ENCODE data around the gene ENTPD1. TPM values are rescaled to one million over a fixed set of nuclear protein-coding genes. Genes with fewer than 3 reads are reported as not detected.
"Not testable (repeated sequence)": the region's sequence is repeated elsewhere in the genome, so short reads cannot be mapped to it uniquely, and the experiment has no call there.

Gene ENTPD1
- total RNA-seq, 1 donor from 2014 or later: 6.0 TPM

- intact Hi-C loops (cut with DNase I): loop anchor here (5.0 kb wide), 1 partner anchor 148 kb away; the partner anchor contains the start of gene TCTN3
- no peak for DNase-seq
- no peak for ATAC-seq (ENCODE audit: poor library complexity)
These were observed 84.7 kb downstream of the ENTPD1 start for GRCh38 chr10:95840681-95841080.

DNA sequence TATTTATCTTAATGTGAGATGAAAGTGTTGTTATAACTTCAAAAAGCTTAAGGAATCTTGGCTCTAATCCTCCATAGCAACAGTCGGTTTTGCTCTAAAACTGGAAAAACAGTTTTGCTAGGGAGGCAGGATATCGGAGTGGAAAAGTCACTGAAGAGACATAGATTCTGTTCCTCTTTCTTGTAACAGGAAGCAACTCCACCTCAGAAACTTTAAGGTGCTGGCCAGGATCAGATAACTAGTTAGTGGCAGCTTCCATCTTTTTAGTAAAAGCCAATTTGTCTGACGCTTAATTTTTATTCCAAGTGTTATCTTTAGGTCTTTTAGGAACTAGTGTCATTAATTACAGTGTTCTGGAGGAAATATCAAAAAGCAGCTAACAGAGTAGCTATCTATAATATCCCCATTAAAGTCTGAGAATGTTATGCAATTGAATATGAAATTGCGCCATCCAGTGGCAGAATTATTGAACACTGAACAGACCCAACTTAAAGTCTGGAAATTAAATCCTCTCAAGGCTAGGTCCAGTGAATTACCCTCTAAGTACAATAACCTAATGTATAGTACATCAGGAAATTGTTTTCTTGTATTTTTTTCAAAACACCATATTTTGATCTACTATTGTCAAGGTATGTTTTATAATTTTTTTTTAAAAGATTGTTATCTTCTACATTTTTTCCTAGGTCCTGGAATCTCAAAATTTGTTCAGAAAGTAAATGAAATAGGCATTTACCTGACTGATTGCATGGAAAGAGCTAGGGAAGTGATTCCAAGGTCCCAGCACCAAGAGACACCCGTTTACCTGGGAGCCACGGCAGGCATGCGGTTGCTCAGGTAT lies 85.9 kb downstream of the ENTPD1 start:
- no peak for DNase-seq
- ATAC-seq (ENCODE audit: poor library complexity): peak; percentile 73
- intact Hi-C loops (cut with DNase I): loop anchor here (5.0 kb wide), 1 partner anchor 150 kb away; the partner anchor contains the start of gene TCTN3

GRCh38 chr10:95845411-95845810 lies 89.4 kb downstream of the ENTPD1 start:
- DNase-seq (no peak), ATAC-seq (ENCODE audit: poor library complexity) (no peak)
- intact Hi-C loops (cut with DNase I): no loop called here

- intact Hi-C loops (cut with DNase I): no loop called here
- no peak for ATAC-seq (ENCODE audit: poor library complexity)
- no peak for DNase-seq
These were observed 91.0 kb downstream of the ENTPD1 start for GRCh38 chr10:95847007-95847406.

DNA sequence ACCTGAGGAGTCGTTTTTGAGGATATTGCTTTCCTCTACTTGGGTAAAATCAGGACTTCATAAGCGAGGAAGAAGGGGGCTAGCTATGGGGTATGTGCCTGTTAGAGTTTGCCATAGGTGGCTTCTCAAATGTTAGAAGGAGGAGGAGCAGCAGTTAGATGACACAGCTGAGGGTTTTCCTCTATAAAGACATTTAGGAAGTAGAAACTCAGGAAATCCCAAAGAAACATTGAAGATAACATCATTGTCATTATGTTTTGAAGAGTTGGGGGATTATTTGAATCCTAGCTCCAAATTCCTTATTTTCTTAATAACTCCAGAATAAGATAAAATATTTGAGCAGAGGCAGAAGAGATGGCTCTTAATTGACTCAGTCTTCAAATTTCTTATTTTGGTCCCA lies 92.9 kb downstream of the ENTPD1 start:
- ATAC-seq (ENCODE audit: poor library complexity) (no peak), DNase-seq (no peak)
- intact Hi-C loops (cut with DNase I): no loop called here

DNA sequence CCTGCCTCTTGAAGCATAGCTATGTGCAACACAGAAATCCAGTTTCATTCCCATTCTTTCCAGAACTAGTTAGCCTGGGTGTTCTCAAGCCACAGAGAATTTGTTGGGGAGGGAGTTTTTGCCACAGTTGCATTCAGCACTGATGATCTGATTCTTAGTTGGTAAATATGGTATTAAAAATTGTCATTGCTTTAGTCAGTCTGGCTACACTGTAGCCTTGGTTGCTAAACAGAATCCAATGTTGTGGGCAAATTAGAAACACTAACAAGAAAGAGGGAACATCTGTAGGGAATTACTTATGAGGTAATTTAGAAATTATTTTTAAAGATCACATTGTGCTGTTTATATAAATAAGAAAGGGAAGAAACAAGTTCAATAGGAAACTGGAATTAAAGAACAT lies 94.8 kb downstream of the ENTPD1 start:
- intact Hi-C loops (cut with DNase I): no loop called here
- DNase-seq (no peak), ATAC-seq (ENCODE audit: poor library complexity) (no peak)

DNA sequence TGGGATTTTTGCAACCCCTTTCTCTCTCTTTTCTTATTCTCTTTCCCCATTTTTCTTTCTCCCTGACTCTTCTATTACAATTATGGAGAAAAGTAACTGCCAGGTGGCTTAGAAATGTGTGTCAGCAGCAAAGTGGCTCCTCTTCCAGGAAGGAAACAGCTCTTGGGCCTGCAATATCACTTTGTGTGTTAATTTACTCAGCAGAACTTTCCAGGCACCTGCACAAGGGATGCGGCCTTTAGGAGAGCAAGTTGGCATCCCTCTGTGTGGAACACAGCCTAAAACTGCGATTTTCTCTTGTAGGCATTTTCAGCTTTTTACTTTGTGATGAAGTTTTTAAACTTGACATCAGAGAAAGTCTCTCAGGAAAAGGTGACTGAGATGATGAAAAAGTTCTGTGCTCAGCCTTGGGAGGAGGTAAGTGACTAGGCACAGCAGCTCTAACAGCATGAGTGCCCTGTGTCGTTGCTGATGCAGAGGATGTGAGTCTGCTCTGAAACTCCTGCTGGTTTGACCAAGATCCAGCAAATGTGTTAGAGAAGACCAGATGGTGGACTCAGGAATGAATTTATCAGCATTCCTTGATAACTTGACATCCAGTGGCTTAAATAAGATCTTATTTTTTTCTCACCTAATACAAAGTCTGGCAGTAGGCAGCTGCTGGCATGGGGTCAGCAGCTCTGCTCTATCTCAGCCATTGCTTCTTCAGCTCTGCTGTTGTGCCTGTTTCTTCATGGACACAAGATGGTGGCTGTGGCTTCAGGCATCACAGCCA lies 104.4 kb downstream of the ENTPD1 start:
- DNase-seq (no peak), ATAC-seq (ENCODE audit: poor library complexity) (no peak)

DNA sequence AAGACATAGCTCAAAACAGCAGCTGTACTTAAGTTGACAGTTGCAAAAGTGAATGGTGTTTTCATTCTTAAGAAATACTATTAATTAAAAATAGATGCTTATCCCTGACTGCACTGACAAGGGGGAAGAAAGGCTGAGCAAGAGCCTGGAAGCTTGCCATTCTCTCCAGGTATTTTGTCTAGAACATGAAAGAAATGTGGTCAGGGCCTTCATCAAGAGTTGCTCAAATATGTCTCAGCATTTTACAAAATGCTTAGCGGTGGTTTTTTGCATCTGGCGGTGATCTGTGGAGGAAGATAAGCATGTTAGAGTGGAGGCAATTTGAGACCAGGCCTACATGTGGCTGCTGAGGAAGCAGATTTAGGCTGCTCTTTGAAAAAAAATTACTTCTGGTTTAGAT lies 105.4 kb downstream of the ENTPD1 start:
- ATAC-seq (ENCODE audit: poor library complexity): no peak
- intact Hi-C loops (cut with DNase I): no loop called here
- DNase-seq: no peak

More for the DNA sequence above, 104.4 kb downstream of the ENTPD1 start:
- intact Hi-C loops (cut with DNase I): no loop called here

GRCh38 chr10:95864906-95865813 lies 109.2 kb downstream of the ENTPD1 start:
- intact Hi-C loops (cut with DNase I): no loop called here
- peak; percentile 87 for ATAC-seq (ENCODE audit: poor library complexity)
- DNase-seq: no peak

GRCh38 chr10:95865814-95866466 lies 110.0 kb downstream of the ENTPD1 start:
- DNase-seq (no peak), ATAC-seq (ENCODE audit: poor library complexity) (no peak)
- intact Hi-C loops (cut with DNase I): no loop called here

DNA sequence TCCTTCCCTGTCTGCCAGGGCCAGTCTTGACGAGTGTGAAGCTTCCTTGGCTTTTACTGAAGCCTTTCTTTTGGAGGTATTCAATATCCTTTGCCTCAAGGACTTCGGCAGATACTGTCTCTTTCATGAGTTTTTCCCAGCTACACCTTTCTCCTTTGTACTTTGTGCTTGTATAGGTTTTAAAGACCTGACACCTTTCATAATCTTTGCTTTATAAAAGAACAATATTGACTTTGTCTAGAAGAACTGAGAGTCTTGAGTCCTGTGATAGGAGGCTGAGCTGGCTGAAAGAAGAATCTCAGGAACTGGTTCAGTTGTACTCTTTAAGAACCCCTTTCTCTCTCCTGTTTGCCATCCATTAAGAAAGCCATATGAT lies 110.5 kb downstream of the ENTPD1 start:
- intact Hi-C loops (cut with DNase I): no loop called here
- DNase-seq (no peak), ATAC-seq (ENCODE audit: poor library complexity) (no peak)

- intact Hi-C loops (cut with DNase I): no loop called here
- ATAC-seq (ENCODE audit: poor library complexity): no peak
- no peak for DNase-seq
These were observed 111.9 kb downstream of the ENTPD1 start for GRCh38 chr10:95867866-95868265.

- no peak for ATAC-seq (ENCODE audit: poor library complexity)
- intact Hi-C loops (cut with DNase I): no loop called here
- no peak for DNase-seq
These were observed 116.3 kb downstream of the ENTPD1 start for GRCh38 chr10:95872158-95872711.

DNA sequence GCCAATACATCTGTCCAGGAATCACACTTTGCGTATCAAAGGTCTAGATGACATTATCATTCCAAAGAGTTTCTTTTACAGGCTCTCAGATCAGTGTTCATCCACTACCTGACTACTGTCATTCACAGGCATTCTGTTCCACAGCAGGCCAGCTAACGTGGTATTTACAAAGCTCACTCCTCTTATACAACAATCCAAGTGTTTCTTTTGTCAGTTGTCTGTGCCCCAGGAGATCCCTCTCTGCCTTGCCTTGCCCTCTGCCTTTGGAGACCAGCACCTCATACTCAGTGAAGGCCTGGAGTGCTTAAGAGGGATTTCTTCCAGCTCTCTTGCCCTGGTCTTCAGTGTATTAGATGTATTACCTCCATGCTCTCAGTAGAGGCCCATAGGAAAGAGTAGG lies 117.2 kb downstream of the ENTPD1 start:
- intact Hi-C loops (cut with DNase I): no loop called here
- ATAC-seq (ENCODE audit: poor library complexity) (no peak), DNase-seq (no peak)

- ATAC-seq (ENCODE audit: poor library complexity) (no peak), DNase-seq (no peak)
- intact Hi-C loops (cut with DNase I): no loop called here
These were observed 117.7 kb downstream of the ENTPD1 start for GRCh38 chr10:95873651-95874050.

- intact Hi-C loops (cut with DNase I); ATAC-seq (ENCODE audit: poor library complexity); DNase-seq: not testable (repeated sequence)
These were observed 118.8 kb downstream of the ENTPD1 start for GRCh38 chr10:95874783-95875182.

- DNase-seq (no peak), ATAC-seq (ENCODE audit: poor library complexity) (no peak)
- intact Hi-C loops (cut with DNase I): no loop called here
These were observed 120.8 kb downstream of the ENTPD1 start for GRCh38 chr10:95876756-95877155.

GRCh38 chr10:95877881-95878280 lies 121.9 kb downstream of the ENTPD1 start:
- intact Hi-C loops (cut with DNase I): no loop called here

More at GRCh38 chr10:95877881-95878280, 121.9 kb downstream of the ENTPD1 start:
- ATAC-seq (ENCODE audit: poor library complexity) (no peak), DNase-seq (no peak)
